ENCODE data around the gene DNAH6.
"Not testable (repeated sequence)": the region's sequence is repeated elsewhere in the genome, so short reads cannot be mapped to it uniquely, and the experiment has no call there.

The DNAH6 gene

DNA sequence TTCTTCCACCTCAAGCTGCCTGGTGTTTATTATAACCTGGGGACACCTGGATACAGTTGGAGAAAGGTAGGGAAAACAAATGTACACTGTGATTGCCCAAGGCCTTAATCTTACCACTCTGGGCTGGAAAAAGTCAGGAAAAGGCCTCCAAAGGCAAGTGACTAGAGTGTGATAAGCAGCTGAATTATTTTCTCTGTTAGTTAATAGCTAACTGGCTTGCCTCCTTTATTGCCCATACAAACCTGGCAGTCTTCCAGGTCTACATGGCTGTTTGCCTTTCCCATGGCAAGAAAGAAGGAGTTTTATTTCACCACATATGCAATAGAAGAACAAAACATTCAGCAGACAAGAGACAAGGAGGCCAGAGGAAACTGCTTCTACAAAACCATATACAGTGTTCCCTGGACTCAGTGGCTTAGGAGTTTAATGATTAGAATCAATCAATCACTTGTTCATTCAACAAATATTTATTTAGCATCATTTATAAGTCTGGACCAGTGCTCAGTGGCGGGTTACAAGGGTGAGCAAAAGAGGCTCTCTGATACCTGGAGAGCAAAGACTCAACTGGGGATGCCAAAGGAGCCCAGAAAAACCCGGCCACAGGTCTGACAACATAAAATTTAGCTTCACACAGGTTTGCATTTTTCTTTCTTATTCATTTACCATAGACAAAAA is 29.7 kb upstream of the DNAH6 start:
- Histone ChIP-seq H3K36me3 (ENCODE audit: control insufficient read depth, insufficient read depth, low read length) (no peaks in the 10 kb centered on the region), H3K27me3 (ENCODE audit: control insufficient read depth, insufficient read depth, low read length) (no peaks in the 10 kb centered on the region), H3K4me1 (ENCODE audit: control insufficient read depth, insufficient read depth, low read length) (no peaks in the 10 kb centered on the region), H3K9ac (ENCODE audit: low read depth, low read length) (no peak overlapping the region), H3K4me3 (ENCODE audit: low read depth, low read length) (no peak overlapping the region), H3K9me3 (ENCODE audit: control insufficient read depth, insufficient read depth, low read length) (no peaks in the 10 kb centered on the region)

DNA sequence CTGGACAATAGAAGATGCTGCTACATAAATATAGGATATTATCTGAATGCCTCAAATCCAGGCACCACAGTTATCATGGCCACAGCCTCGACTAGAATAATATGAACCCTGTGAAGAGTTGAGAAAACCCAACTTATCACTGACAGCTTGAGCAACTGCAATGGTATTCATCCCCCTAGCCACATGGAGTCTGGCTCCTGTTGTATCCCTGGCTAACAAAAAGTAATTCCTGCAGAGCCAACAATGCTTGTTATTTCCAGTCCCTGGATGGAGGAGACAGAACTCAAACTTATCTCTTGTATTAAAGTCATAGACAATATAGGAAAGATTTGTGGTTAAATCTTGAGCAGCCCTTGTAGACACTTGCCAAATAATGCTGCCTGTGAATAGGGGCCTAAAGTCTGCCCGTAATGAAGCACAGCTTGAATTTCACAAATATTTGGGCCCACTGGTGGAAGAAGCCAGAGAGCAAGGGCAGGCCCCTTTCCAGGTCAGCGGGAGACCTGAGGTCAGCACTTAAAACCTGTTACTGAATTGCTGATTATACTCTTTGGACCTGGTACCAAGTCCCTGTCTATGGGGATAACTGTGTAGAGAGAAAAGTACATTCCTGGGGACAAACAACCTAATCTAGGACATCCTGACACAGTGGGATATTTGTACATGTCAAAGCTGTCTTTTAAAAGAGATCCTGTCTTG is 28.9 kb upstream of the DNAH6 start:
- H3K4me3 ChIP-seq (ENCODE audit: low read depth, low read length), result no peak overlapping the region
- H3K36me3 ChIP-seq (ENCODE audit: control insufficient read depth, insufficient read depth, low read length), result no peaks in the 10 kb centered on the region
- H3K9me3 ChIP-seq (ENCODE audit: control insufficient read depth, insufficient read depth, low read length), result no peaks in the 10 kb centered on the region
- H3K4me1 ChIP-seq (ENCODE audit: control insufficient read depth, insufficient read depth, low read length), result no peaks in the 10 kb centered on the region
- H3K27me3 ChIP-seq (ENCODE audit: control insufficient read depth, insufficient read depth, low read length), result no peaks in the 10 kb centered on the region
- H3K9ac ChIP-seq (ENCODE audit: low read depth, low read length), result no peak overlapping the region

DNA sequence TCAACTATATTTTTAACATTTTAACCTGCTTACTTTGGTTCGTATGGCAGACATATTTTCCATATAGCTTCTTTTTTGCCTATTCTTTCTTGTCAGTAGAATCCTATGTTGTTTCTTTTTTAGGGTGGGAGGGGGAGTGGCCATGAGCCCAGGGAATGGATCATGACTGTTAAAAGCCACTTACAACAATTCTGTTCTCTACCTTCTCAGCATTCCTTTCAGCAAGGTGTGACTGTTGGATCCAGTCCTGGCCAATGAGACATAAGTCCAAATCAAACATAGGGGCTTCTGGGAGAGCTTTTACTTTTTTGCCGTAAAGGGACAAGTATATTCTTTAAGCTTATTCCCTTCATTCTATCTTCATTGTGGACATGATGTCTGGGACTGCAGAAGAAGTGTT is 25.0 kb upstream of the DNAH6 start:
- no peak overlapping the region for H3K4me3 ChIP-seq (ENCODE audit: low read depth, low read length)
- H3K9ac ChIP-seq (ENCODE audit: low read depth, low read length), result no peak overlapping the region
- H3K36me3 ChIP-seq (ENCODE audit: control insufficient read depth, insufficient read depth, low read length), result no peaks in the 10 kb centered on the region
- no peaks in the 10 kb centered on the region for H3K9me3 ChIP-seq (ENCODE audit: control insufficient read depth, insufficient read depth, low read length)
- no peaks in the 10 kb centered on the region for H3K4me1 ChIP-seq (ENCODE audit: control insufficient read depth, insufficient read depth, low read length)
- H3K27me3 ChIP-seq (ENCODE audit: control insufficient read depth, insufficient read depth, low read length), result no peaks in the 10 kb centered on the region

DNA sequence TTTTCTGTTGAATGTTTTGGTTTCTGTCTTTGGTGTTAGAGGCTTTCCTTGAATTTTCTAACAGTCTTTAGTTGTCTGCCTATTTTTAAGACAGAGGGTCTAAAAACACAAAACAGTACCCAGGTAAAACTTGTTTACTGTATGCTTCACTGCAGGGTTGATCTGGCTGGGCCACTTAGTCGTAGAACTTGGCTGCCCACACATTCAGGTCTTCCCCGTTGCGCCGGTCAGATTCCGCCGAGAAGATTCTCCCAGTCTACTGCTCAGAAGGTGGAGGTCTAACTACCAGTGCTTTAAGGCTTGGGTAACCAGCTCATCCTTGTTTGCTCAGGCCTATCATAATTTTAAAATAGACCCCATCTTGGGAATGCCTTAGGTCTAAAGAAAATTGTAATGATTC is 24.6 kb upstream of the DNAH6 start:
- Histone ChIP-seq H3K27me3 (ENCODE audit: control insufficient read depth, insufficient read depth, low read length) (no peaks in the 10 kb centered on the region), H3K4me1 (ENCODE audit: control insufficient read depth, insufficient read depth, low read length) (no peaks in the 10 kb centered on the region), H3K4me3 (ENCODE audit: low read depth, low read length) (no peak overlapping the region), H3K9ac (ENCODE audit: low read depth, low read length) (no peak overlapping the region), H3K9me3 (ENCODE audit: control insufficient read depth, insufficient read depth, low read length) (no peaks in the 10 kb centered on the region), H3K36me3 (ENCODE audit: control insufficient read depth, insufficient read depth, low read length) (no peaks in the 10 kb centered on the region)

GRCh38 chr2:84492571-84492970 is 23.7 kb upstream of the DNAH6 start:
- H3K4me1 ChIP-seq (ENCODE audit: control insufficient read depth, insufficient read depth, low read length), result no peaks in the 10 kb centered on the region
- H3K4me3 ChIP-seq (ENCODE audit: low read depth, low read length), result no peak overlapping the region
- no peak overlapping the region for H3K9ac ChIP-seq (ENCODE audit: low read depth, low read length)
- no peaks in the 10 kb centered on the region for H3K36me3 ChIP-seq (ENCODE audit: control insufficient read depth, insufficient read depth, low read length)
- no peaks in the 10 kb centered on the region for H3K9me3 ChIP-seq (ENCODE audit: control insufficient read depth, insufficient read depth, low read length)
- no peaks in the 10 kb centered on the region for H3K27me3 ChIP-seq (ENCODE audit: control insufficient read depth, insufficient read depth, low read length)

DNA sequence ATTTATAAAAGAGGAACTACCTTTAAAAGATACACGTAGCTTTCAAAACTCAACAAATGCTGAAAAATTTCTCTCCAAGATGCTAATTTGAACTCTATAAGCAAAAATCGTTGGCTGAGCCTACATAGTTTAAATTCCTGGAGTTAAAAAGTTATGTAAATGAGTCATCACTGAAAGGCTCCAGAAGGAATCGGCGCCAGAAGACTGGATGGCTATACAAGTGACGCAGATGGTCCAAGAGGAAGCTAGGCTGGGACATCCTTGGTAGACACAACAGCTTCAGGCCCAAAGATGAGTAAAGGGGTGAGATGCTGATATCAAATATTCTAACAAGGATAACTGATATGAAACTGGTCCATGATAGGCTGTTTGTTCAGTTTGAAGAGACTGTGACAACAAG is 22.8 kb upstream of the DNAH6 start:
- Histone ChIP-seq H3K9ac (ENCODE audit: low read depth, low read length) (no peak overlapping the region), H3K4me3 (ENCODE audit: low read depth, low read length) (no peak overlapping the region), H3K9me3 (ENCODE audit: control insufficient read depth, insufficient read depth, low read length) (no peaks in the 10 kb centered on the region), H3K4me1 (ENCODE audit: control insufficient read depth, insufficient read depth, low read length) (no peaks in the 10 kb centered on the region), H3K27me3 (ENCODE audit: control insufficient read depth, insufficient read depth, low read length) (no peaks in the 10 kb centered on the region), H3K36me3 (ENCODE audit: control insufficient read depth, insufficient read depth, low read length) (no peaks in the 10 kb centered on the region)

DNA sequence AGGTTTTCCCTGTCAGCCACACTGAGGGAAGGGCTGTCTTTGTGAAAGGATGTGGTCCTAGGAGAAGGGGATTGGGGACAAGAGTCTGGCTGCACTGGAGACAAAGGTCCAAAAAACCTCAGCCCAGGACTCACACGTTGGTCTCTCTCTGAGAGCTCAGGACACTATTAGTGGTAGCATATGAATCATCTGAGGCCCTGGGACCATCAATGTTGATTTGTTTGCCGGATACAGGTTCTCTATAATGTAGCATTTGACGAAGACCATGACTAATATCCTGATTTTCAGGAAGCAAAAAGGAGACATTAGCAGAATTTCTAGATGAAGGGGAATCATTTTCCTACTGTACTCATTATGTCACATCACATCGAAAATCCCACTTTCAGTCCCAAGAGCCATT is 22.2 kb upstream of the DNAH6 start:
- H3K9me3 ChIP-seq (ENCODE audit: control insufficient read depth, insufficient read depth, low read length), result no peaks in the 10 kb centered on the region
- H3K4me1 ChIP-seq (ENCODE audit: control insufficient read depth, insufficient read depth, low read length), result no peaks in the 10 kb centered on the region
- no peak overlapping the region for H3K4me3 ChIP-seq (ENCODE audit: low read depth, low read length)
- H3K9ac ChIP-seq (ENCODE audit: low read depth, low read length), result no peak overlapping the region
- no peaks in the 10 kb centered on the region for H3K27me3 ChIP-seq (ENCODE audit: control insufficient read depth, insufficient read depth, low read length)
- no peaks in the 10 kb centered on the region for H3K36me3 ChIP-seq (ENCODE audit: control insufficient read depth, insufficient read depth, low read length)

GRCh38 chr2:84495539-84496146 is 20.7 kb upstream of the DNAH6 start:
- no peak overlapping the region for H3K4me3 ChIP-seq (ENCODE audit: low read depth, low read length)
- no peaks in the 10 kb centered on the region for H3K9me3 ChIP-seq (ENCODE audit: control insufficient read depth, insufficient read depth, low read length)
- H3K27me3 ChIP-seq (ENCODE audit: control insufficient read depth, insufficient read depth, low read length), result no peaks in the 10 kb centered on the region
- no peak overlapping the region for H3K9ac ChIP-seq (ENCODE audit: low read depth, low read length)
- H3K36me3 ChIP-seq (ENCODE audit: control insufficient read depth, insufficient read depth, low read length), result no peaks in the 10 kb centered on the region
- no peaks in the 10 kb centered on the region for H3K4me1 ChIP-seq (ENCODE audit: control insufficient read depth, insufficient read depth, low read length)

DNA sequence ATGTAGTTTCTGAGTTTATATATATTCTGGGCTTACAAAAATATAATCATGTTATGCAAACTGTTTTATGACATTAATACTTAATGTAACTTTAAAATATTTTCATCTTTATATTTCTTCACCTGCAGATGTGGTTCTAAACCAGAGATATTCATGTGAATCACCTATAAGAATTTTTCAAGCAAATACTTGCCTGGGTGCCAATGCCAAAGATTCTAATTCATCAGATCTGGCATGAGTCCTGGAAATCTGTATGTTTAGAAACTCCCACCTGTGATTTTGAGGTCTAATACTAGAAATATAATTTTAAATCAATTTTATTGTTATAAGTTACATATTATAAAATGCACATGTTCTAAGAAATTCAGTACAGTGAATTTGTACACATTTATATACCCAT is 19.9 kb upstream of the DNAH6 start:
- Histone ChIP-seq H3K4me3 (ENCODE audit: low read depth, low read length) (no peak overlapping the region), H3K36me3 (ENCODE audit: control insufficient read depth, insufficient read depth, low read length) (no peaks in the 10 kb centered on the region), H3K9me3 (ENCODE audit: control insufficient read depth, insufficient read depth, low read length) (no peaks in the 10 kb centered on the region), H3K4me1 (ENCODE audit: control insufficient read depth, insufficient read depth, low read length) (no peaks in the 10 kb centered on the region), H3K9ac (ENCODE audit: low read depth, low read length) (no peak overlapping the region), H3K27me3 (ENCODE audit: control insufficient read depth, insufficient read depth, low read length) (no peaks in the 10 kb centered on the region)

- H3K4me3 ChIP-seq (ENCODE audit: low read depth, low read length), result no peak overlapping the region
- H3K9me3 ChIP-seq (ENCODE audit: control insufficient read depth, insufficient read depth, low read length), result no peaks in the 10 kb centered on the region
- no peak overlapping the region for H3K9ac ChIP-seq (ENCODE audit: low read depth, low read length)
Measured at GRCh38 chr2:84497285-84497684, 19.0 kb upstream of the DNAH6 start.

DNA sequence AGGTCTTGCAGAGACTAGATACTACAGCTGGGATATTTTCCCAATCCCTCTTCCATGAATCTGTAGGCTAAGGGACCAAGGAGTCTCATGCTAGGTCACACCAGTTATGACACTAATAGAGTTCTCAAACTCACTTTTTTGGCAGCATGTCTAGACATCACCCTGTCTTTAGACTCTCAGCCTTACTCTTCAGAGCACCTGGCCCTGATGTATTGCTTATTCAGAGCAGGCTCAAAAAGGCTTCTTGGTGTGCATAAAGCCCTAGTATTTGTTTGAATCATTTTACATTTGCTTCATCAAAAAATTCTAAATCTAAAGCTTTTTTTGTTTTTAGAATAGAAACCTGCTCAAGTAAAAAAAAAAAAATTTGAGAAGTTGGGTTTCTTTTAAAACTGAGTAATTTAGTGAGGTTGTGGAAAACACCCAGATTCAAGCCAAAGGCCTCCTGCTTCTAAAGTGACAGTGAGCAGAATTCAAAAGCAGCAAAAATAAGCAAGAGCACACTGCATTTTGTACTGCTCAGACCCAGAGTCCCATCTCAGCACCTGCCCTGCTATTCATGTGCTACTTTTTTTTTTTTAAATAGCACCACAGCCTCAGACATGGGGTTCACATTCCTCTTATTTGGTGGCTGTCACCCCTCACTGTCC is 18.0 kb upstream of the DNAH6 start:
- Histone ChIP-seq H3K9me3 (ENCODE audit: control insufficient read depth, insufficient read depth, low read length) (no peaks in the 10 kb centered on the region), H3K4me1 (ENCODE audit: control insufficient read depth, insufficient read depth, low read length) (no peaks in the 10 kb centered on the region), H3K9ac (ENCODE audit: low read depth, low read length) (no peak overlapping the region), H3K27me3 (ENCODE audit: control insufficient read depth, insufficient read depth, low read length) (no peaks in the 10 kb centered on the region), H3K4me3 (ENCODE audit: low read depth, low read length) (no peak overlapping the region), H3K36me3 (ENCODE audit: control insufficient read depth, insufficient read depth, low read length) (no peaks in the 10 kb centered on the region)

More at GRCh38 chr2:84497285-84497684, 19.0 kb upstream of the DNAH6 start:
- no peaks in the 10 kb centered on the region for H3K36me3 ChIP-seq (ENCODE audit: control insufficient read depth, insufficient read depth, low read length)
- H3K4me1 ChIP-seq (ENCODE audit: control insufficient read depth, insufficient read depth, low read length), result no peaks in the 10 kb centered on the region
- no peaks in the 10 kb centered on the region for H3K27me3 ChIP-seq (ENCODE audit: control insufficient read depth, insufficient read depth, low read length)

GRCh38 chr2:84511024-84511423 is 5.3 kb upstream of the DNAH6 start:
- H3K27me3 ChIP-seq (ENCODE audit: control insufficient read depth, insufficient read depth, low read length); H3K4me3 ChIP-seq (ENCODE audit: low read depth, low read length); H3K9ac ChIP-seq (ENCODE audit: low read depth, low read length); H3K36me3 ChIP-seq (ENCODE audit: control insufficient read depth, insufficient read depth, low read length); H3K4me1 ChIP-seq (ENCODE audit: control insufficient read depth, insufficient read depth, low read length); H3K9me3 ChIP-seq (ENCODE audit: control insufficient read depth, insufficient read depth, low read length): not testable (repeated sequence)
